T-helper 22 cell (primary cell): ENCODE results near the gene DGKD.

ENCODE experiments used
- DNase-seq: peaks from one replicate; pipeline ENCODE4 v3.0.0-alpha.2; 2020; ENCODE audit warnings: low read depth

The DGKD gene

GRCh38 chr2:233461481-233461891 is 107.2 kb downstream of the DGKD start:
- DNase-seq, result no peak

- no peak for DNase-seq
Measured at GRCh38 chr2:233462202-233462785, 108.0 kb downstream of the DGKD start.

GRCh38 chr2:233462826-233463470 is 108.7 kb downstream of the DGKD start:
- DNase-seq, result no peak

GRCh38 chr2:233463586-233463985 is 109.3 kb downstream of the DGKD start:
- no peak for DNase-seq

- DNase-seq, result no peak
Measured at GRCh38 chr2:233464056-233464455, 109.8 kb downstream of the DGKD start.

GRCh38 chr2:233464531-233465240 is 110.4 kb downstream of the DGKD start:
- DNase-seq, result no peak

GRCh38 chr2:233466991-233467603 is 112.8 kb downstream of the DGKD start:
- DNase-seq, result no peak

GRCh38 chr2:233468047-233468740 is 113.9 kb downstream of the DGKD start:
- DNase-seq, result no peak

- DNase-seq, result no peak
Measured at GRCh38 chr2:233468741-233469110, 114.4 kb downstream of the DGKD start.

GRCh38 chr2:233469261-233470010 is 115.1 kb downstream of the DGKD start:
- no peak for DNase-seq

GRCh38 chr2:233470011-233470687 is 115.9 kb downstream of the DGKD start:
- no peak for DNase-seq

GRCh38 chr2:233470839-233471238 is 116.5 kb downstream of the DGKD start:
- DNase-seq, result no peak

- DNase-seq, result no peak
Measured at GRCh38 chr2:233471291-233472035, 117.2 kb downstream of the DGKD start.

GRCh38 chr2:233473386-233473791 is 119.1 kb downstream of the DGKD start:
- DNase-seq, result no peak

- no peak for DNase-seq
Measured at GRCh38 chr2:233473878-233474277, 119.6 kb downstream of the DGKD start.

- DNase-seq, result no peak
Measured at GRCh38 chr2:233474308-233475160, 120.2 kb downstream of the DGKD start.

GRCh38 chr2:233476063-233476410 is 121.7 kb downstream of the DGKD start:
- DNase-seq, result no peak

- DNase-seq, result no peak
Measured at GRCh38 chr2:233476651-233477547, 122.6 kb downstream of the DGKD start.
